HEK293 (cell line): ENCODE measurements around the gene TTC33.

Experiments
- CTCF ChIA-PET: fragments of 350-600 bp; formaldehyde crosslinking; extraction: SDS; loops from one replicate; lab custom pipeline; 2021; ENCODE audit warnings: antibody characterized with exemption; lab: Yijun Ruan, JAX
- POLR2A ChIA-PET: fragments of 300-600 bp; formaldehyde crosslinking; extraction: SDS; loops from one replicate; lab custom pipeline; 2020; ENCODE audit warnings: antibody characterized with exemption, inconsistent platforms; lab: Yijun Ruan, JAX
- H3K27ac ChIP-seq: fragments of 200-500 bp; sonication (Bioruptor generic); 2 replicates; pipeline ENCODE4 v1.5.1; 2014; ENCODE audit warnings: low read depth, low read length, control low read depth, inconsistent platforms; ENCODE audit errors: extremely low read depth
- H3K36me3 ChIP-seq, 2 experiments: fragments of 200-500 bp in 1 of 2; sonication (Bioruptor generic) in 1 of 2; 1 replicate in 1 of 2; 2 replicates in 1 of 2; pipeline ENCODE4 v1.5.1; 2014 to 2017; ENCODE audit warnings: inconsistent platforms in 2 of 2, low read length in 2 of 2; ENCODE audit not compliant: control insufficient read depth in 2 of 2, insufficient read depth in 1 of 2
- H3K4me1 ChIP-seq: fragments of 200-500 bp; sonication (Bioruptor generic); 2 replicates; pipeline ENCODE4 v1.5.1; 2014; ENCODE audit warnings: mild to moderate bottlenecking, low read length, inconsistent platforms; ENCODE audit not compliant: control insufficient read depth, insufficient read depth
- H3K4me3 ChIP-seq: 2 replicates; pipeline ENCODE4 v1.5.1; 2011; ENCODE audit warnings: low read depth, mild to moderate bottlenecking, control low read depth, low read length, moderate library complexity
- H3K9me3 ChIP-seq: fragments of 200-500 bp; sonication (Bioruptor generic); 2 replicates; pipeline ENCODE4 v1.5.1; 2014; ENCODE audit warnings: low read depth, low read length, inconsistent platforms; ENCODE audit not compliant: control insufficient read depth, insufficient read depth
- PRDM1 ChIP-seq: fragments of 450-650 bp; formaldehyde crosslinking; IDR thresholded peaks from 2 replicates; pipeline ENCODE4; 2016; ENCODE audit warnings: missing biosample characterization, missing genetic modification characterization
- SP2 ChIP-seq: fragments of 450-650 bp; formaldehyde crosslinking; IDR thresholded peaks from 2 replicates; pipeline ENCODE4 v1.5.1; 2016; ENCODE audit warnings: missing biosample characterization, missing genetic modification characterization
- ZBTB20 ChIP-seq: fragments of 450-650 bp; formaldehyde crosslinking; IDR thresholded peaks from 2 replicates; pipeline ENCODE4 v1.5.1; 2016; ENCODE audit warnings: missing biosample characterization, missing genetic modification characterization
- ZBTB7A ChIP-seq: fragments of 450-650 bp; formaldehyde crosslinking; IDR thresholded peaks from 2 replicates; pipeline ENCODE4 v1.5.1; 2016; ENCODE audit warnings: low read depth, missing biosample characterization, missing genetic modification characterization
- ZEB2 ChIP-seq: fragments of 450-650 bp; formaldehyde crosslinking; IDR thresholded peaks from 2 replicates; pipeline ENCODE4 v1.5.1; 2016; ENCODE audit warnings: missing biosample characterization, missing genetic modification characterization
- ZNF140 ChIP-seq: fragments of 450-650 bp; formaldehyde crosslinking; IDR thresholded peaks from 2 replicates; pipeline ENCODE4 v1.5.1; 2016; ENCODE audit warnings: missing biosample characterization, missing genetic modification characterization
- ZNF214 ChIP-seq: fragments of 450-650 bp; formaldehyde crosslinking; IDR thresholded peaks from 2 replicates; pipeline ENCODE4 v1.5.1; 2017; ENCODE audit warnings: missing biosample characterization, mild to moderate bottlenecking, missing genetic modification characterization, borderline replicate concordance
- ZNF24 ChIP-seq: fragments of 450-650 bp; formaldehyde crosslinking; IDR thresholded peaks from 2 replicates; pipeline ENCODE4 v1.5.1; 2016; ENCODE audit warnings: missing biosample characterization, missing genetic modification characterization
- ZNF266 ChIP-seq: fragments of 450-650 bp; formaldehyde crosslinking; IDR thresholded peaks from 2 replicates; pipeline ENCODE4 v1.5.1; 2016; ENCODE audit warnings: missing biosample characterization, missing genetic modification characterization, low read depth
- ZNF274 ChIP-seq, 2 experiments: fragments of 200-500 bp in 1 of 2; fragments of 450-650 bp in 1 of 2; sonication (Bioruptor generic) in 1 of 2; formaldehyde crosslinking in 1 of 2; IDR thresholded peaks; 2 replicates each; pipeline versions ENCODE4 v1.5.1 to v1.6.1; 2014 to 2016; ENCODE audit warnings: borderline replicate concordance in 1 of 2, inconsistent platforms in 1 of 2, low read length in 1 of 2, missing biosample characterization in 1 of 2, missing genetic modification characterization in 1 of 2
- ZNF302 ChIP-seq: fragments of 450-650 bp; formaldehyde crosslinking; IDR thresholded peaks from 2 replicates; pipeline ENCODE4 v1.5.1; 2016; ENCODE audit warnings: missing biosample characterization, missing genetic modification characterization, low read depth
- ZNF394 ChIP-seq: fragments of 450-650 bp; formaldehyde crosslinking; IDR thresholded peaks from 2 replicates; pipeline ENCODE4 v1.5.1; 2016; ENCODE audit warnings: missing biosample characterization, missing genetic modification characterization, mild to moderate bottlenecking, moderate library complexity, borderline replicate concordance
- ZNF416 ChIP-seq: fragments of 450-650 bp; formaldehyde crosslinking; IDR thresholded peaks from 2 replicates; pipeline ENCODE4 v1.5.1; 2016; ENCODE audit warnings: missing biosample characterization, missing genetic modification characterization
- ZNF529 ChIP-seq: fragments of 450-650 bp; formaldehyde crosslinking; IDR thresholded peaks from 2 replicates; pipeline ENCODE4 v1.5.1; 2017; ENCODE audit warnings: missing genetic modification characterization, missing biosample characterization; ENCODE audit not compliant: insufficient replicate concordance
- ZNF555 ChIP-seq: fragments of 450-650 bp; formaldehyde crosslinking; conservative IDR thresholded peaks from 2 replicates; pipeline ENCODE4 v1.5.1; 2017; ENCODE audit warnings: missing biosample characterization, mild to moderate bottlenecking, missing genetic modification characterization, inconsistent platforms
- ZNF610 ChIP-seq: fragments of 450-650 bp; formaldehyde crosslinking; IDR thresholded peaks from 2 replicates; pipeline ENCODE4 v1.5.1; 2016; ENCODE audit warnings: missing biosample characterization, missing genetic modification characterization, borderline replicate concordance
- ZNF768 ChIP-seq: fragments of 450-650 bp; formaldehyde crosslinking; IDR thresholded peaks from 2 replicates; pipeline ENCODE4 v1.5.1; 2018; ENCODE audit warnings: missing biosample characterization, mild to moderate bottlenecking, missing genetic modification characterization
- ZNF843 ChIP-seq: fragments of 450-650 bp; formaldehyde crosslinking; IDR thresholded peaks from 2 replicates; pipeline ENCODE4 v1.5.1; 2016; ENCODE audit warnings: missing biosample characterization, missing genetic modification characterization
- ZSCAN16 ChIP-seq: fragments of 450-650 bp; formaldehyde crosslinking; IDR thresholded peaks from 2 replicates; pipeline ENCODE4 v1.5.1; 2016; ENCODE audit warnings: missing biosample characterization, missing genetic modification characterization
- ZSCAN30 ChIP-seq: fragments of 450-650 bp; IDR thresholded peaks from 2 replicates; pipeline ENCODE4 v1.5.1; 2018; ENCODE audit warnings: missing biosample characterization, mild to moderate bottlenecking, missing genetic modification characterization, moderate library complexity
- TF ChIP-seq, protein P1 (sequence below): fragments of 450-650 bp; formaldehyde crosslinking; IDR thresholded peaks from 2 replicates; pipeline ENCODE4 v1.5.1; 2016; ENCODE audit warnings: missing biosample characterization, missing genetic modification characterization
- TF ChIP-seq, protein P2 (sequence below): fragments of 450-650 bp; formaldehyde crosslinking; IDR thresholded peaks from 2 replicates; pipeline ENCODE4 v1.5.1; 2016; ENCODE audit warnings: missing biosample characterization, missing genetic modification characterization
- TF ChIP-seq, protein P3 (sequence below): fragments of 450-650 bp; formaldehyde crosslinking; IDR thresholded peaks from 2 replicates; pipeline ENCODE4 v1.5.1; 2016; ENCODE audit warnings: missing biosample characterization, missing genetic modification characterization
- TF ChIP-seq, protein P4 (sequence below): fragments of 450-650 bp; formaldehyde crosslinking; IDR thresholded peaks from 2 replicates; pipeline ENCODE4 v1.5.1; 2017; ENCODE audit warnings: missing biosample characterization, missing genetic modification characterization
- TF ChIP-seq, protein P5 (sequence below): fragments of 450-650 bp; formaldehyde crosslinking; IDR thresholded peaks from 2 replicates; pipeline ENCODE4 v1.5.1; 2016; ENCODE audit warnings: missing biosample characterization, missing genetic modification characterization

The TTC33 gene

DNA sequence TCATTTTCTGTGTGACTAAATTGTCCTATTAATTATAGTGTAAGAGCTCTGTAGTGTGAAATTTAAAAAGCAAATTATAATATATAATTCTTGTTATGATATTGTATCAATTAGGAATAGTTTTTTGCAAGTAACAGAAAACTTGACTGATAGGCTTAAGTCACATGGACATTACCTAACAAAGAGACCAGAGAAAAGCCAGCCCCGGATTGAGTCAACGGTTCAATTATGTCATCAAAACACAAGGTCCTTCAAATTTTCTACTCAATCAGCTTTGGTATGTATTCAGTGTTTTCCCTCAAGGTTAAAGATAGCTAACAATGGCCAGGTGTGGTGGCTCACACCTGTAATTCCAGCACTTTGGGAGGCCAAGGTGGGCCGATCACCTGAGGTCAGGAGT, 202.8 kb downstream of the TTC33 start:
- Histone ChIP-seq H3K36me3 (no peaks in the 10 kb centered on the region), H3K4me3 (no peak overlapping the region), H3K9me3 (no peaks in the 10 kb centered on the region), H3K27ac (no peak overlapping the region), H3K4me1 (no peaks in the 10 kb centered on the region)
- POLR2A ChIA-PET: no interaction called here
- CTCF ChIA-PET: no interaction called here
- no peak for TF ChIP-seq ZSCAN16 (tag by site-specific recombination)
- TF ChIP-seq ZNF416: no peak
- TF ChIP-seq ZNF266 (tag by site-specific recombination): no peak
- TF ChIP-seq SP2: no peak
- no peak for TF ChIP-seq ZNF529 (tag by site-specific recombination)
- no peak for TF ChIP-seq ZNF555 (tag by site-specific recombination)
- no peak for TF ChIP-seq ZBTB20 (tag by site-specific recombination)
- no peak for TF ChIP-seq ZNF768 (tag by site-specific recombination)
- no peak for TF ChIP-seq ZNF214
- TF ChIP-seq ZNF24 (tag by site-specific recombination): no peak
- TF ChIP-seq ZNF140 (tag by site-specific recombination): no peak
- TF ChIP-seq, protein P1, sequence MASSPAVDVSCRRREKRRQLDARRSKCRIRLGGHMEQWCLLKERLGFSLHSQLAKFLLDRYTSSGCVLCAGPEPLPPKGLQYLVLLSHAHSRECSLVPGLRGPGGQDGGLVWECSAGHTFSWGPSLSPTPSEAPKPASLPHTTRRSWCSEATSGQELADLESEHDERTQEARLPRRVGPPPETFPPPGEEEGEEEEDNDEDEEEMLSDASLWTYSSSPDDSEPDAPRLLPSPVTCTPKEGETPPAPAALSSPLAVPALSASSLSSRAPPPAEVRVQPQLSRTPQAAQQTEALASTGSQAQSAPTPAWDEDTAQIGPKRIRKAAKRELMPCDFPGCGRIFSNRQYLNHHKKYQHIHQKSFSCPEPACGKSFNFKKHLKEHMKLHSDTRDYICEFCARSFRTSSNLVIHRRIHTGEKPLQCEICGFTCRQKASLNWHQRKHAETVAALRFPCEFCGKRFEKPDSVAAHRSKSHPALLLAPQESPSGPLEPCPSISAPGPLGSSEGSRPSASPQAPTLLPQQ (tag by site-specific recombination): no peak
- no peak for TF ChIP-seq PRDM1 (tag by site-specific recombination)

DNA sequence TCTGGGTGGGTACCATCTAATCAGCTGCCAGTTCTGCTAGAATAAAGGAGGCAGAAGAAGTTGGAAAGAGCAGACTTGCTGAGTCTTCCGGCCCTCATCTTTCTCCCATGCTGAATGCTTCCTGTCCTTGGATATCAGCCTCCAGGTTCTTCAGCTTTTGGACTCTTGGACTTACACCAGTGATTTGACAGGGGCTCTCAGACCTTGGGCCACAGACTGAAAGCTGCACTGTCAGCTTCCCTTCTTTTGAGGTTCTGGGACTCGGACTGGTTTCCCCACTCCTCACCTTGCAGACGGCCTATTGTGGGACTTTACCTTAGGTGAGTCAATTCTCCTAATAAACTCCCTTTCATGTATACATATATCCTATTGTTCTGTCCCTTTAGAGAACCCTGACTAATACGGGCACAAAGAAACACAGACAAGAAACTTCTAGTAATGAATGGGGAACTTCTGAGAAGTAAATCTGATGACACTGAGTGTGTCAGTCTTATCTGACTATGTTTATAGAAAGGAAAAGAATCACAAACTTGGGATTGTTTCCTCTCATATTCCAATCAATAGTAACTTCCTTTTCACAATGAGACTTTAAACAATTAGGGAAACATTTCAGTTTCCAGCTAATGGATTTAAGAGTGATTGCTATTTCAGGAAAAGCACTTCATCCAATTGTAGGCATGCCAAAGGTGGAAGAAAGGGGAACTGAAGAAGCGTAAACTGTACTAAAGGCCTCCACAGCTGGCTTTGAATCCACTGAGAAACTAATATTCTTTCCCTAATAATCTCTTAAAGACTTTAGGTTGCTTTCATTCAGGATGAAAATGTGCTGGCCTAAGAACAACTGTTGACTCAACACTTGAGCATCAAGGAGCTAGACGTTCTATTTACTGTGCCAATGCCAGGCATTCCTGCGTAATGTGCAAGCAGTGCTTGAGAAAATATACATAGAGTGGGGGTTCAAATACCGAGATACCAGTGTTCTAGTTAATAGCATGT, 204.0 kb downstream of the TTC33 start:
- ChIA-PET POLR2A (no interaction called here), CTCF (no interaction called here)
- no peaks in the 10 kb centered on the region for H3K4me1 ChIP-seq
- H3K9me3 ChIP-seq: no peaks in the 10 kb centered on the region
- no peak overlapping the region for H3K4me3 ChIP-seq
- H3K27ac ChIP-seq: no peak overlapping the region
- no peaks in the 10 kb centered on the region for H3K36me3 ChIP-seq
- TF ChIP-seq, protein P2, sequence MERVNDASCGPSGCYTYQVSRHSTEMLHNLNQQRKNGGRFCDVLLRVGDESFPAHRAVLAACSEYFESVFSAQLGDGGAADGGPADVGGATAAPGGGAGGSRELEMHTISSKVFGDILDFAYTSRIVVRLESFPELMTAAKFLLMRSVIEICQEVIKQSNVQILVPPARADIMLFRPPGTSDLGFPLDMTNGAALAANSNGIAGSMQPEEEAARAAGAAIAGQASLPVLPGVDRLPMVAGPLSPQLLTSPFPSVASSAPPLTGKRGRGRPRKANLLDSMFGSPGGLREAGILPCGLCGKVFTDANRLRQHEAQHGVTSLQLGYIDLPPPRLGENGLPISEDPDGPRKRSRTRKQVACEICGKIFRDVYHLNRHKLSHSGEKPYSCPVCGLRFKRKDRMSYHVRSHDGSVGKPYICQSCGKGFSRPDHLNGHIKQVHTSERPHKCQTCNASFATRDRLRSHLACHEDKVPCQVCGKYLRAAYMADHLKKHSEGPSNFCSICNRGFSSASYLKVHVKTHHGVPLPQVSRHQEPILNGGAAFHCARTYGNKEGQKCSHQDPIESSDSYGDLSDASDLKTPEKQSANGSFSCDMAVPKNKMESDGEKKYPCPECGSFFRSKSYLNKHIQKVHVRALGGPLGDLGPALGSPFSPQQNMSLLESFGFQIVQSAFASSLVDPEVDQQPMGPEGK (tag by site-specific recombination): no peak
- TF ChIP-seq ZNF302 (tag by site-specific recombination): no peak
- no peak for TF ChIP-seq ZSCAN30 (tag by site-specific recombination)
- no peak for TF ChIP-seq ZBTB7A
- TF ChIP-seq, protein P3, sequence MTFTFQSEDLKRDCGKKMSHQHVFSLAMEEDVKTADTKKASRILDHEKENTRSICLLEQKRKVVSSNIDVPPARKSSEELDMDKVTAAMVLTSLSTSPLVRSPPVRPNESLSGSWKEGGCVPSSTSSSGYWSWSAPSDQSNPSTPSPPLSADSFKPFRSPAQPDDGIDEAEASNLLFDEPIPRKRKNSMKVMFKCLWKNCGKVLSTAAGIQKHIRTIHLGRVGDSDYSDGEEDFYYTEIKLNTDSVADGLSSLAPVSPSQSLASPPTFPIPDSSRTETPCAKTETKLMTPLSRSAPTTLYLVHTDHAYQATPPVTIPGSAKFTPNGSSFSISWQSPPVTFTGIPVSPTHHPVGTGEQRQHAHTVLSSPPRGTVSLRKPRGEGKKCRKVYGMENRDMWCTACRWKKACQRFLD (tag by site-specific recombination): no peak
- TF ChIP-seq, protein P4, sequence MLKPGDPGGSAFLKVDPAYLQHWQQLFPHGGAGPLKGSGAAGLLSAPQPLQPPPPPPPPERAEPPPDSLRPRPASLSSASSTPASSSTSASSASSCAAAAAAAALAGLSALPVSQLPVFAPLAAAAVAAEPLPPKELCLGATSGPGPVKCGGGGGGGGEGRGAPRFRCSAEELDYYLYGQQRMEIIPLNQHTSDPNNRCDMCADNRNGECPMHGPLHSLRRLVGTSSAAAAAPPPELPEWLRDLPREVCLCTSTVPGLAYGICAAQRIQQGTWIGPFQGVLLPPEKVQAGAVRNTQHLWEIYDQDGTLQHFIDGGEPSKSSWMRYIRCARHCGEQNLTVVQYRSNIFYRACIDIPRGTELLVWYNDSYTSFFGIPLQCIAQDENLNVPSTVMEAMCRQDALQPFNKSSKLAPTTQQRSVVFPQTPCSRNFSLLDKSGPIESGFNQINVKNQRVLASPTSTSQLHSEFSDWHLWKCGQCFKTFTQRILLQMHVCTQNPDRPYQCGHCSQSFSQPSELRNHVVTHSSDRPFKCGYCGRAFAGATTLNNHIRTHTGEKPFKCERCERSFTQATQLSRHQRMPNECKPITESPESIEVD: no peak
- TF ChIP-seq ZNF394: no peak
- no peak for TF ChIP-seq ZNF610 (tag by site-specific recombination)
- TF ChIP-seq ZNF274 (IDR thresholded peaks at IDR 0.05; ENCODE audit: low read length): no peak
- TF ChIP-seq ZNF274 (tag by site-specific recombination; IDR thresholded peaks at IDR 0.05; ENCODE audit: borderline replicate concordance): no peak
- TF ChIP-seq, protein P5, sequence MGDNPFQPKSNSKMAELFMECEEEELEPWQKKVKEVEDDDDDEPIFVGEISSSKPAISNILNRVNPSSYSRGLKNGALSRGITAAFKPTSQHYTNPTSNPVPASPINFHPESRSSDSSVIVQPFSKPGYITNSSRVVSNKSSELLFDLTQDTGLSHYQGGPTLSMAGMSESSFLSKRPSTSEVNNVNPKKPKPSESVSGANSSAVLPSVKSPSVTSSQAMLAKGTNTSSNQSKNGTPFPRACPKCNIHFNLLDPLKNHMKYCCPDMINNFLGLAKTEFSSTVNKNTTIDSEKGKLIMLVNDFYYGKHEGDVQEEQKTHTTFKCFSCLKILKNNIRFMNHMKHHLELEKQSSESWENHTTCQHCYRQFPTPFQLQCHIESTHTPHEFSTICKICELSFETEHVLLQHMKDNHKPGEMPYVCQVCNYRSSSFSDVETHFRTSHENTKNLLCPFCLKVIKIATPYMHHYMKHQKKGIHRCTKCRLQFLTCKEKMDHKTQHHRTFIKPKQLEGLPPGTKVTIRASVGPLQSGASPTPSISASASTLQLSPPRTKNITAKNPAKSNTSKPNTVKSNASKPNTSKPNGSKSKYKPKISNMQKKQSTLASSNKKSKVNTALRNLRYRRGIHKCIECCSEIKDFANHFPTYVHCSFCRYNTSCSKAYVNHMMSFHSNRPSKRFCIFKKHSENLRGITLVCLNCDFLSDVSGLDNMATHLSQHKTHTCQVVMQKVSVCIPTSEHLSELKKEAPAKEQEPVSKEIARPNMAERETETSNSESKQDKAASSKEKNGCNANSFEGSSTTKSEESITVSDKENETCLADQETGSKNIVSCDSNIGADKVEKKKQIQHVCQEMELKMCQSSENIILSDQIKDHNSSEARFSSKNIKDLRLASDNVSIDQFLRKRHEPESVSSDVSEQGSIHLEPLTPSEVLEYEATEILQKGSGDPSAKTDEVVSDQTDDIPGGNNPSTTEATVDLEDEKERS: no peak
- no peak for TF ChIP-seq ZEB2 (tag by site-specific recombination)
- TF ChIP-seq ZNF843 (tag by site-specific recombination): no peak
